Hematopoietic multipotent progenitor cell treated with erythropoietin and hydrocortisone succinate and interleukin-3 and kit ligand, for 4 days (in vitro differentiated cells): ENCODE results near the gene ZNF45.
"Not testable (repeated sequence)": the region's sequence is repeated elsewhere in the genome, so short reads cannot be mapped to it uniquely, and the experiment has no call there.

Source experiments
- DNase-seq: peaks from one replicate; pipeline ENCODE4 v3.0.0-alpha.2; 2015

The ZNF45 gene

GRCh38 chr19:43934985-43935708 lies at the start of gene ZNF45:
TSS of gene ZNF45 (minus strand) at chr19:43935282. CDS start at chr19:43922185, 13,097 bp downstream.
- peak; percentile 97 for DNase-seq

- DNase-seq, result peak; percentile 24
These were observed 49.6 kb upstream of the ZNF45 start for GRCh38 chr19:43984687-43985000.

GRCh38 chr19:43983912-43984686 lies 49.0 kb upstream of the ZNF45 start, which contains the start of gene ZNF155:
TSS of gene ZNF155 (plus strand) at chr19:43984188. CDS start at chr19:43988544, 4,356 bp downstream.
- DNase-seq, result peak; percentile 94

GRCh38 chr19:43983544-43983911 lies 48.4 kb upstream of the ZNF45 start:
- DNase-seq, result no peak

GRCh38 chr19:43976732-43977131 lies 41.6 kb upstream of the ZNF45 start:
- no peak for DNase-seq

- DNase-seq, result no peak
These were observed 31.1 kb upstream of the ZNF45 start for GRCh38 chr19:43966079-43966694.

- no peak for DNase-seq
These were observed 25.3 kb upstream of the ZNF45 start for GRCh38 chr19:43960411-43960810.

GRCh38 chr19:43957891-43958290 lies 22.8 kb upstream of the ZNF45 start:
- no peak for DNase-seq

- no peak for DNase-seq
These were observed 21.7 kb upstream of the ZNF45 start for GRCh38 chr19:43956827-43957226.

GRCh38 chr19:43950834-43951645 lies 16.0 kb upstream of the ZNF45 start, which contains the start of gene ZNF221:
TSS of gene ZNF221 (plus strand) at chr19:43951228. CDS start at chr19:43962727, 11,499 bp downstream.
- peak; percentile 97 for DNase-seq

GRCh38 chr19:43949803-43950202 lies 14.7 kb upstream of the ZNF45 start:
- not testable (repeated sequence) for DNase-seq

- not testable (repeated sequence) for DNase-seq
These were observed 12.3 kb upstream of the ZNF45 start for GRCh38 chr19:43947412-43947811.

GRCh38 chr19:43941209-43941608 lies 6.1 kb upstream of the ZNF45 start:
- DNase-seq, result no peak

GRCh38 chr19:43940719-43941118 lies 5.6 kb upstream of the ZNF45 start:
- DNase-seq, result no peak

- DNase-seq, result no peak
These were observed 4.6 kb upstream of the ZNF45 start for GRCh38 chr19:43939557-43940260.

GRCh38 chr19:43936188-43936587 lies 1.1 kb upstream of the ZNF45 start:
- DNase-seq, result no peak

- DNase-seq, result peak; percentile 14
These were observed 762 bp downstream of the ZNF45 start for GRCh38 chr19:43934055-43934984.

GRCh38 chr19:43928820-43929219 lies 6.3 kb downstream of the ZNF45 start:
- DNase-seq, result no peak

- no peak for DNase-seq
These were observed 11.2 kb downstream of the ZNF45 start for GRCh38 chr19:43923875-43924274.

GRCh38 chr19:43914051-43914450 lies 21.0 kb downstream of the ZNF45 start:
- DNase-seq, result no peak

- no peak for DNase-seq
These were observed 21.7 kb downstream of the ZNF45 start for GRCh38 chr19:43913383-43913782.
